GM19463 (cell line): ENCODE measurements around the gene FAM187B.

Experiments
- ATAC-seq: cut with Tn5 transposase; IDR thresholded peaks from one replicate; pipeline ENCODE4 v1.9.1; 2021; ENCODE audit warnings: mild to moderate bottlenecking, moderate library complexity; ENCODE audit not compliant: unreplicated experiment

The FAM187B gene

GRCh38 chr19:35179830-35180229 lies 48.7 kb downstream of the FAM187B start:
- no peak for ATAC-seq

GRCh38 chr19:35178701-35179100 lies 49.8 kb downstream of the FAM187B start:
- ATAC-seq, result no peak

- no peak for ATAC-seq
Observed at GRCh38 chr19:35177377-35178274, 50.9 kb downstream of the FAM187B start.

GRCh38 chr19:35176181-35176570 lies 52.4 kb downstream of the FAM187B start:
- ATAC-seq, result no peak
